ENCODE results near the gene CD163L1. TPM values are rescaled to one million over a fixed set of nuclear protein-coding genes. Genes with fewer than 3 reads are reported as not detected.

The CD163L1 gene
- total RNA-seq, 1 donor from 2014 or later = 4.5 TPM

GRCh38 chr12:7322599-7322998 lies 121.4 kb downstream of the CD163L1 start:
- Histone ChIP-seq H3K9me3 (no peaks in the 10 kb centered on the region), H3K27me3 (ENCODE audit: low read depth) (no peaks in the 10 kb centered on the region), H3K27ac (no peak overlapping the region), H3K4me1 (no peaks in the 10 kb centered on the region), H3K4me3 (no peak overlapping the region), H3K36me3 (no peaks in the 10 kb centered on the region)
- intact Hi-C loops (cut with DNase I) = no loop called here
- ATAC-seq (no peak), DNase-seq (no peak)
- no peak for TF ChIP-seq CTCF (IDR thresholded peaks at IDR 0.05)

GRCh38 chr12:7321624-7322023 lies 122.3 kb downstream of the CD163L1 start:
- no peak for DNase-seq
- no peaks in the 10 kb centered on the region for H3K9me3 ChIP-seq
- intact Hi-C loops (cut with DNase I) = no loop called here
- no peaks in the 10 kb centered on the region for H3K4me1 ChIP-seq
- no peaks in the 10 kb centered on the region for H3K27me3 ChIP-seq (ENCODE audit: low read depth)
- H3K36me3 ChIP-seq = no peaks in the 10 kb centered on the region
- ATAC-seq = no peak
- H3K27ac ChIP-seq = no peak overlapping the region
- no peak for TF ChIP-seq CTCF (IDR thresholded peaks at IDR 0.05)
- H3K4me3 ChIP-seq = no peak overlapping the region

- no peak overlapping the region for H3K4me3 ChIP-seq
- no peaks in the 10 kb centered on the region for H3K9me3 ChIP-seq
- ATAC-seq (no peak), DNase-seq (no peak)
- no peaks in the 10 kb centered on the region for H3K27me3 ChIP-seq (ENCODE audit: low read depth)
- H3K36me3 ChIP-seq = no peaks in the 10 kb centered on the region
- intact Hi-C loops (cut with DNase I) = no loop called here
- no peak overlapping the region for H3K27ac ChIP-seq
- no peak for TF ChIP-seq CTCF (IDR thresholded peaks at IDR 0.05)
- no peaks in the 10 kb centered on the region for H3K4me1 ChIP-seq
Measured at GRCh38 chr12:7319930-7320329, 124.0 kb downstream of the CD163L1 start.

GRCh38 chr12:7310070-7310469 lies 133.9 kb downstream of the CD163L1 start:
- Histone ChIP-seq H3K4me3 (no peak overlapping the region), H3K4me1 (no peaks in the 10 kb centered on the region), H3K27me3 (ENCODE audit: low read depth) (no peaks in the 10 kb centered on the region), H3K36me3 (no peaks in the 10 kb centered on the region), H3K9me3 (no peaks in the 10 kb centered on the region), H3K27ac (no peak overlapping the region)
- TF ChIP-seq CTCF (IDR thresholded peaks at IDR 0.05) = no peak
- DNase-seq (no peak), ATAC-seq (no peak)
- intact Hi-C loops (cut with DNase I) = no loop called here

Other genes starting within 250 kb of the CD163L1 start
- gene ACSM4, start 140.1 kb downstream of the CD163L1 start, total RNA-seq = not detected
- gene CD163, start 59.6 kb upstream of the CD163L1 start, total RNA-seq = 525 TPM
- not detected for gene APOBEC1, start 221.8 kb upstream of the CD163L1 start, total RNA-seq

Measured in lower lobe of right lung (tissue), 2 donors.